ENCODE measurements around the gene FNDC3B. TPM values are rescaled to one million over a fixed set of nuclear protein-coding genes. Genes with fewer than 3 reads are reported as not detected.

The FNDC3B gene
- total RNA-seq, 2 experiments from 2014 or later = 11.5 to 12.3 TPM

DNA sequence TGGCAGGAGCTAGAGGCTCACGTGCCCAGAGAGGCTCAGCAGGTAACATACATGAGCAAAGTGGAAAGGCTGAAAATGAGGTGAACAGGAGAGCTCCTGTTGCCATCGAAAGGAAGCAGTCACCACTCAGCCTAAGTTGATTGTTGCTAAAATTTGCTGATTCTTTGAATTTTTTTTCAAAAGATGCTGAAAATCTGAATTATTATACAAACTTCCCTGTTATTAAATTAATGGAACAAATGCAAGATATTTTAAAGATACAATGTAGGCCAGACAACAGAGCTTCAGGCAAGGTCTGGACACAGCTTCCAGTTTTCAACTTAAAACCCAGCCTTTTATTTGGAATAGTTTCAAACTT, 257.6 kb downstream of the FNDC3B start:
- H3K27me3 Mint-ChIP-seq (ENCODE audit: low read depth) = no peaks in the 10 kb centered on the region

DNA sequence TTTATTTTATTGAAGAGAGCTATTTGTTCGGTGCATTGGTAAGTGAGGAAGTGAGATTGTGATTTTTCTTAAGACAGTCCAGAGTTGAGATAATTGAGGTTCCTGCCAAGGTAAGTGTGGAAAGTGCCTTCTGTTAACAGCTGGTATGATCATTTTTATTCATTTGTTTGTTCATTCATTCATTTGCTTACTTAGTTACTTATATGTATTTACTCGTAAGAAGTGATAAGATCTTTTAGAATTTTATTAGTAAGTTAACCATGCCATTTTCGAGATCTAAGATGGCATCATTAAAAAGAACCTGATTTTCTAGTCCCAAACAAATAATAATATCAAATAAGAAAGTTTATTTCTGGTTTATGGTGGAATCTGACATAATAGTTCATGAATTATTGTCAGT, 258.9 kb downstream of the FNDC3B start:
- POLR2A ChIA-PET = no interaction called here
- no peaks in the 10 kb centered on the region for H3K4me1 Mint-ChIP-seq (ENCODE audit: low read depth)
- ATAC-seq (no peak), DNase-seq (no peak)
- CTCF ChIA-PET = interaction anchor here (1.4 kb wide), 1 partner anchor 34 kb away, joined by 5 read pairs; no protein-coding TSS in a partner anchor
- no peaks in the 10 kb centered on the region for H3K9me3 Mint-ChIP-seq (ENCODE audit: insufficient read depth)
- H3K27me3 Mint-ChIP-seq (ENCODE audit: low read depth) = no peaks in the 10 kb centered on the region
- no peak overlapping the region for H3K27ac Mint-ChIP-seq
- H3K36me3 Mint-ChIP-seq (ENCODE audit: low read depth) = peaks cover 7% of the 10 kb centered on the region
- no peak overlapping the region for H3K4me3 Mint-ChIP-seq

More for the DNA sequence above, 257.6 kb downstream of the FNDC3B start:
- H3K4me3 Mint-ChIP-seq = no peak overlapping the region
- ChIA-PET CTCF (interaction anchor here (1.0 kb wide), 1 partner anchor 9 kb away, joined by 3 read pairs; no protein-coding TSS in a partner anchor), POLR2A (no interaction called here)
- peaks cover 5% of the 10 kb centered on the region for H3K36me3 Mint-ChIP-seq (ENCODE audit: low read depth)
- no peak overlapping the region for H3K27ac Mint-ChIP-seq
- no peaks in the 10 kb centered on the region for H3K4me1 Mint-ChIP-seq (ENCODE audit: low read depth)
- no peaks in the 10 kb centered on the region for H3K9me3 Mint-ChIP-seq (ENCODE audit: insufficient read depth)
- no peak for ATAC-seq
- no peak for DNase-seq

DNA sequence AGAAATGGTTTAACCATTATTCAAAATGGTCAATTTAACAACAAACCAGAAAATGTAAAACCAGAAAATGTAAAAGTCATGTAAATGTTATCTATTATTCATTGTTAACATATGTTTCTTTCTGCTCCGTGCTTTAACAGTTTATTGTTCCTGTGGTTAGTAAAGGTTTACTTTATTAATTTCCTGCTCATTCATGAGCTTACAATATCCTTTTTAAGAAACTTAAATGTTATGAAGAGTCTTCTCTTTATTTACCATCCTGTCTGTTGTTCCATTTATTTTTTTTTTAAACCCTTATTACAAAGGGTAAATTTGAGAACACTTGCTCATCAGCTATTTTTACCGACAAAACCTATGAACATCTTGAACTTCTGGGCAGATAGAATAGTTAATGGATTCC, 260.8 kb downstream of the FNDC3B start:
- CTCF ChIA-PET = interaction anchor here (2.2 kb wide), 1 partner anchor 32 kb away, joined by 6 read pairs; no protein-coding TSS in a partner anchor
- no peaks in the 10 kb centered on the region for H3K27me3 Mint-ChIP-seq (ENCODE audit: low read depth)
- POLR2A ChIA-PET = interaction anchor here (0.7 kb wide), 1 partner anchor 365 kb away, joined by 3 read pairs; no protein-coding TSS in a partner anchor

DNA sequence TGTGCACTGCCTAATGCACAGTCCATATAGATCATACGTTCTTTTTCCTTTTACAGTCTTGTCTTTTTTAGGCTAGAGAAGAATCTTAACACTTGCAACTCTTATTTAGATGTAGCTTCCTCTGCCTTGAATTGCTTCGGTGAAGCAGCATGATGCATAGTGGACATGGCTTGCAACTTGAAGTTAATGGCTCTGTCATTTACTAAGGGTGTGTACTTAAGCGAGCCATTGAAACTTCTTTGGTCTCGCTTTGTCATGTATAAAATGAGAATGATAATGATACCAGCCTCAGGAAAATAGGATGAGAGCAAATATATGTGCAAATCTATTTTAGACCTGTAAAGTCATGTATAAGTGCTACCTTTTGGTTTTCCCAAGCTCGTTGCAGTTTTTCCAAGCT, 261.5 kb downstream of the FNDC3B start:
- H3K4me3 Mint-ChIP-seq = no peak overlapping the region

More for the DNA sequence above, 260.8 kb downstream of the FNDC3B start:
- ATAC-seq (no peak), DNase-seq (no peak)
- H3K4me1 Mint-ChIP-seq (ENCODE audit: low read depth) = no peaks in the 10 kb centered on the region
- no peak overlapping the region for H3K4me3 Mint-ChIP-seq
- H3K9me3 Mint-ChIP-seq (ENCODE audit: insufficient read depth) = no peaks in the 10 kb centered on the region
- H3K36me3 Mint-ChIP-seq (ENCODE audit: low read depth) = peaks cover 7% of the 10 kb centered on the region
- no peak overlapping the region for H3K27ac Mint-ChIP-seq

DNA sequence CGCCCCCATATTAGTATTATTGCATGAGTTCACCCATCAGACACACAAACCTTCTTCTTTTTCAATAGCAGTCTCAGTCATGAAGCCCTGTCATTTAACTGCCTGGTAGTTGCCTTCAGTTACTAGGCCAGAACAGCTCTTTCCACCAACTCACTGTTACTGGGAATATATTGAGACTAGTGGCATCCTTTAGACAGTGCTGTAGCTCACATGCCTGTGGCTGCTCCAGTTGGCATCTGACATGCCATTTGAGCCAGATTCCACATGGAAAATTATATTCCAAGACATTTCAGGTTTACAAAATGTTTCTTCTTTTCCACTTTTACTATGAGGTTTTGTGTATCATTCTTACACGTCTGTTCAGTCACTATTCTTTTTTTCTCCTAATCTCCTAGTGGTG, 262.8 kb downstream of the FNDC3B start:
- no peaks in the 10 kb centered on the region for H3K27me3 Mint-ChIP-seq (ENCODE audit: low read depth)
- H3K4me3 Mint-ChIP-seq = no peak overlapping the region
- no peak for DNase-seq
- ChIA-PET POLR2A (no interaction called here), CTCF (interaction anchor here (2.2 kb wide), 1 partner anchor 30 kb away, joined by 6 read pairs; no protein-coding TSS in a partner anchor)
- no peak overlapping the region for H3K27ac Mint-ChIP-seq
- no peaks in the 10 kb centered on the region for H3K9me3 Mint-ChIP-seq (ENCODE audit: insufficient read depth)
- no peak for ATAC-seq
- peaks cover 2% of the 10 kb centered on the region for H3K36me3 Mint-ChIP-seq (ENCODE audit: low read depth)
- no peaks in the 10 kb centered on the region for H3K4me1 Mint-ChIP-seq (ENCODE audit: low read depth)

More for the DNA sequence above, 261.5 kb downstream of the FNDC3B start:
- H3K9me3 Mint-ChIP-seq (ENCODE audit: insufficient read depth) = no peaks in the 10 kb centered on the region
- DNase-seq (no peak), ATAC-seq (no peak)
- H3K36me3 Mint-ChIP-seq (ENCODE audit: low read depth) = peaks cover 7% of the 10 kb centered on the region
- ChIA-PET CTCF (interaction anchor here (2.2 kb wide), 1 partner anchor 32 kb away, joined by 6 read pairs; no protein-coding TSS in a partner anchor), POLR2A (no interaction called here)
- H3K27me3 Mint-ChIP-seq (ENCODE audit: low read depth) = no peaks in the 10 kb centered on the region
- H3K4me1 Mint-ChIP-seq (ENCODE audit: low read depth) = no peaks in the 10 kb centered on the region
- H3K27ac Mint-ChIP-seq = no peak overlapping the region

DNA sequence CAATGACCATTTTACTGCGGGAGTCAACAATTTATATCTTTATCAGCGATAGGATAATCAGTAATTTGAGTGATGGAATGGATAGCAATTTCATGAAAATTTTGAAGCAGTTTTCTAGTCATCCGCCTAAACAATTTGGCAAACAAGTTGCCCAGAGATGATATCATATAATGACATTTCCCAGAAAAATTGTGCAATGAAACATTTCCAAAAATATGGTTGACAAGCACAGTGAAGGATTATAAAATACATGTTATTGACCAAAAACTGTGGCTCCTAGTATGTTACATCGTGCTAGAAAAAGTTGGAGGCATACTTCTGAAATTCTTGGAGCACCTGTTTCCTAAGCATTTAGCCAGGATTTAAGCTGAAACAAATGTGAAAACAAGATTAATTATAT, 263.8 kb downstream of the FNDC3B start:
- ChIA-PET CTCF (no interaction called here), POLR2A (no interaction called here)
- Mint-ChIP-seq H3K4me1 (ENCODE audit: low read depth) (no peaks in the 10 kb centered on the region), H3K4me3 (no peak overlapping the region), H3K36me3 (ENCODE audit: low read depth) (peaks cover 2% of the 10 kb centered on the region), H3K27me3 (ENCODE audit: low read depth) (no peaks in the 10 kb centered on the region), H3K27ac (no peak overlapping the region), H3K9me3 (ENCODE audit: insufficient read depth) (no peaks in the 10 kb centered on the region)
- ATAC-seq (no peak), DNase-seq (no peak)

DNA sequence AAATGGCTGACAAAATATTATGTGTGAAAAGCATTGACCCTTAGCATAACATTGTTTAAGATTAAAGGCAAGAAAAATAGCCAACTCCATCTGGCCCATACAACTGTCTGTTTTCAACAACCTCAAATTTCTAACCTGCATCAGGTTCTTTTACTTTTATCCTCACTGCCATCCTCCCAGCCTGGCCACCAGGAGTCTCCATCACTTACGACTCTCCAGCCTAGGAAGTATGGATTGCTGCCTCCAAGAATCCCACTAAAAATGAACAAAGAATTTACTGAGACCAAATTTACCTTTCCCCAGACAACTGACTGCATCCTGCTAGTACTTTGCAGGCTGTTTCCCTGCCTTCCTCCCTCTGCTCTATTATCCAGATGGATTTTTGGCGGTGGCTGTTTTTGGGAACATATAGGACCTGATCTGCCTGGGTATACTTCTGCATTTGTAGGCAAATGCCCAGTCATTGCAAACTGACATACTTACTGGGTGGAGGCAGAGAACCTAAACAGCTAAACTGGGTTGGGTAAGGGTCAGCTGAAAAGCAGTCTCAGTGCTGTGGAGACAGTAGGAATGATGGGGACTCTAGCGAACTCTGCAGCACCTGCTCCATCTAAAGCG, 264.7 kb downstream of the FNDC3B start:
- ATAC-seq (no peak), DNase-seq (no peak)
- POLR2A ChIA-PET = no interaction called here
- Mint-ChIP-seq H3K9me3 (ENCODE audit: insufficient read depth) (no peaks in the 10 kb centered on the region), H3K36me3 (ENCODE audit: low read depth) (peaks cover 2% of the 10 kb centered on the region), H3K27me3 (ENCODE audit: low read depth) (no peaks in the 10 kb centered on the region), H3K4me1 (ENCODE audit: low read depth) (no peaks in the 10 kb centered on the region), H3K4me3 (no peak overlapping the region), H3K27ac (no peak overlapping the region)
- CTCF ChIA-PET = no interaction called here

DNA sequence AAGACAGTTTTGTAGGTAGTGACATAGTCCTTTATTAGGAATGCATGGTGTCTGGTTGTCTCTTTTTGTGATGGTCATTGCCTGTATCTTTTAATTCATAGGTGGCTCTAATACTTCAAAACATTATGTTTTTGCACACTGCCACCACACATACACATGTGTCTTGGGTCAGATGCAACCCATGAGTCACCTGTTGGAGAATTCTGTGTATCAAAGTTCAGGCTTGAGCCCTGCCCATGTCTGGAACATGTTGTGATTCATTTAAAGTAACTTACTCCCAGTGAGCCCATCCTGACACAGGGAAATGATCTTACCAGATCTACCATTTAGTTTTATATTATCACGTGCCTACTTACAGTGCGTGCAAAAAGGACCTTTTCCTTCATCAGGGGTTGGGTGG, 266.2 kb downstream of the FNDC3B start:
- Mint-ChIP-seq H3K9me3 (ENCODE audit: insufficient read depth) (no peaks in the 10 kb centered on the region), H3K27ac (no peak overlapping the region), H3K27me3 (ENCODE audit: low read depth) (no peaks in the 10 kb centered on the region), H3K4me3 (no peak overlapping the region), H3K4me1 (ENCODE audit: low read depth) (no peaks in the 10 kb centered on the region), H3K36me3 (ENCODE audit: low read depth) (peaks cover 2% of the 10 kb centered on the region)
- DNase-seq (no peak), ATAC-seq (no peak)
- CTCF ChIA-PET = no interaction called here
- POLR2A ChIA-PET = no interaction called here

DNA sequence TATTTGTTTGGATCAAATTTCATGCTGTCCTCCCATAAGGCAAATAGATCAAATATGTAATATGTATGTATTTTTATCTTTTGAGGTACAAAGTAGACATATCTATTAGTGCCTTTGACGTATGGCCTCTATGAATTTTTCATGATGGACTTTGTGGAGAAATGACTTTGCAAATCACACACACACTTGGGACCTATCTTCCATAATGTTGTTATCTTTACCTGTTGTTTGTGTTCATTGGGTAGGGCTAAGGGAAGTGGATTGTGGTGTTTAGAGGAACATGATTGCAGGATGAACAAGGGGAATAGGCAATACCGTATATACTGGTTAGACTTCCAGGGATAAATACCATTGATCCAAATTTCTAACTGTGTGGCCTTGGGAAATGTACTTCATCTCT, 266.6 kb downstream of the FNDC3B start:
- no peak for ATAC-seq
- Mint-ChIP-seq H3K9me3 (ENCODE audit: insufficient read depth) (no peaks in the 10 kb centered on the region), H3K27ac (no peak overlapping the region), H3K4me1 (ENCODE audit: low read depth) (no peaks in the 10 kb centered on the region), H3K36me3 (ENCODE audit: low read depth) (peaks cover 2% of the 10 kb centered on the region), H3K27me3 (ENCODE audit: low read depth) (no peaks in the 10 kb centered on the region), H3K4me3 (no peak overlapping the region)
- ChIA-PET POLR2A (no interaction called here), CTCF (interaction anchor here (2.0 kb wide), 1 partner anchor 35 kb away, joined by 6 read pairs; no protein-coding TSS in a partner anchor)
- no peak for DNase-seq

DNA sequence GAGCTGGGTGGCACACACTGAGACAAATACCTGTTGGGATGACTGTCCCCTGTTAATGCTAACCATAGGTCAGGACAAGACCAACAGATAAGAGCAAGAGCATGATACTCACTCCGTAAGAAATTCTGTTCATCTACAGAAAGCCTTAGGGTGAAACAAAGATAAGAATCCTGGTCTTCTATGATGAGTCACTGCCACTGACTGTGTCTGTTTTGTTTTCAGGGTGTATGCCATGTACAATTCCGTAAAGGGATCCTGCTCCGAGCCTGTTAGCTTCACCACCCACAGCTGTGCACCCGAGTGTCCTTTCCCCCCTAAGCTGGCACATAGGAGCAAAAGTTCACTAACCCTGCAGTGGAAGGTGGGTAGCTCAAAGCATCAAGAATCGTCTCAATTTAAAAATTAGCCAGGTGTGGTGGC, 267.8 kb downstream of the FNDC3B start:
- Mint-ChIP-seq H3K27me3 (ENCODE audit: low read depth) (no peaks in the 10 kb centered on the region), H3K4me1 (ENCODE audit: low read depth) (no peaks in the 10 kb centered on the region), H3K36me3 (ENCODE audit: low read depth) (peaks cover 4% of the 10 kb centered on the region), H3K27ac (no peak overlapping the region), H3K4me3 (no peak overlapping the region), H3K9me3 (ENCODE audit: insufficient read depth) (no peaks in the 10 kb centered on the region)
- no peak for DNase-seq
- ChIA-PET CTCF (interaction anchor here (2.0 to 2.1 kb wide), 2 partner anchors 26 to 34 kb away, joined by 6 to 9 read pairs; no protein-coding TSS in a partner anchor), POLR2A (no interaction called here)
- ATAC-seq = no peak

DNA sequence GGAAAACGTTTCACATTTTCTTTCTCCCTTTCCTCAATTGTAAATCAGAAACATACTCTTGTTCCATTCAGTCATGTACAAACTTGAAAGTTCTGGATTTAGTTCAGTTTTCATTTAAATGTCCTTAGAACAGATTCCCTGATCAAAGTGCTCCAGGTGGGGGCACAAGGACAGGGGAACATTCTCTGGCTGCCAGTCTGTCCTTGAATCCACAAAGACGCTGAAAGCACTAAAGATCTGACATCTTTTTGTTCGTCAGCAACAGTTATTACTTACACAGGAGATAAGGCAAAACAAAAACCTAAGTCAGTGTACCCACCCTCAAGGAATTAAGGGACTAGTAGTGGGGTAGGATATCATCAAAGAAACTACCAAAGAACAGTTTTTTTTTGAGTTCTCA, 269.7 kb downstream of the FNDC3B start:
- H3K36me3 Mint-ChIP-seq (ENCODE audit: low read depth) = peaks cover 4% of the 10 kb centered on the region
- H3K27me3 Mint-ChIP-seq (ENCODE audit: low read depth) = no peaks in the 10 kb centered on the region
- H3K27ac Mint-ChIP-seq = no peak overlapping the region
- no peak for DNase-seq
- ATAC-seq = no peak
- CTCF ChIA-PET = no interaction called here
- H3K4me1 Mint-ChIP-seq (ENCODE audit: low read depth) = peaks cover 1% of the 10 kb centered on the region
- POLR2A ChIA-PET = interaction anchor here (0.6 kb wide), 1 partner anchor 113 kb away, joined by 3 read pairs; no protein-coding TSS in a partner anchor
- no peak overlapping the region for H3K4me3 Mint-ChIP-seq
- no peaks in the 10 kb centered on the region for H3K9me3 Mint-ChIP-seq (ENCODE audit: insufficient read depth)

DNA sequence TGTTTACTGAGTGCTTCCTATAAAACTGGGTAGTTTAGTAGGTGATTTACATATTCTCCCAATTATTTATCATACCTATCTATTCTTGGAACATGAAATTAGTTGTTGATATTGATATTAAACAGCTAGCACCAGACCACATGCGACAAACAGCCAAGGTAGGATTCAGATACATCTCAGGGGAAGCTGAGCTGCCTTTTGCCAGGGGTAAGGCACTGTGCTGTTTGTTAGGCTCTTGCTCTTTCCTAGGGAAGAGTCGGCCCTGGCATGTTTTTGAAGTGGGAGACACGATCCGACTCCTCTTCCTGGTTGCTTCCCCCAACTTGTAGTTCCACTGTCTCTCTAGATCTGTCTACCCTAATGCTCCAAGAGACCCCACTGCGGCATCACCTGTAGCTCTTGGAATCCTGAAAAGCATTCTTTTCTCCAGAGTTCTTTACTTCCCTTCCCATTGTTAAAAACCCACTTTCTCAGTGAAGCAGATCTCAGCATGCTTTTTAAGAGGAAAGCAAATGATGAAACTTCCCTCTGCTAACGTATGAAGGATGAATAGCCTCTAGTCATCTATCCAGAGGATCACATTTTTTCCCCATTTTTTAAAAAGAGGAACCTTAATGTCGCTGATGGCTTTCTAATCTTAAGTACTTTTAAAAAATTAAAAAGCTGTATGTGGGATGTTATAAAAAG, 270.5 kb downstream of the FNDC3B start:
- POLR2A ChIA-PET = interaction anchor here (0.6 kb wide), 1 partner anchor 112 kb away, joined by 3 read pairs; no protein-coding TSS in a partner anchor
- DNase-seq (no peak), ATAC-seq (no peak)
- CTCF ChIA-PET = interaction anchor here (1.1 kb wide), 1 partner anchor 22 kb away, joined by 3 read pairs; no protein-coding TSS in a partner anchor
- H3K4me3 Mint-ChIP-seq = no peak overlapping the region
- peaks cover 1% of the 10 kb centered on the region for H3K4me1 Mint-ChIP-seq (ENCODE audit: low read depth)
- no peak overlapping the region for H3K27ac Mint-ChIP-seq
- H3K27me3 Mint-ChIP-seq (ENCODE audit: low read depth) = no peaks in the 10 kb centered on the region
- peaks cover 4% of the 10 kb centered on the region for H3K36me3 Mint-ChIP-seq (ENCODE audit: low read depth)
- H3K9me3 Mint-ChIP-seq (ENCODE audit: insufficient read depth) = no peaks in the 10 kb centered on the region

All from activated CD8-positive, alpha-beta T cell treated with anti-CD3 and anti-CD28 coated beads, Interleukin-2, amount 10 ng/mL, durations not matched to agents 7 days and 5 days (primary cell).